Left ventricle myocardium inferior (tissue), 1 donor: ENCODE data around the gene MCC. TPM values are rescaled to one million over a fixed set of nuclear protein-coding genes. Genes with fewer than 3 reads are reported as not detected.

Experiments
- DNase-seq: peaks from one replicate; pipeline ENCODE4 v3.0.0-alpha.2; 2020
- H3K27ac ChIP-seq: fragments of 200-600 bp; replicated peaks from 2 replicates; pipeline ENCODE4 v1.8.0; 2021
- H3K27me3 ChIP-seq: fragments of 200-600 bp; 2 replicates; pipeline ENCODE4 v1.8.0; 2021; ENCODE audit warnings: low read depth
- H3K36me3 ChIP-seq: fragments of 200-600 bp; 2 replicates; pipeline ENCODE4 v1.8.0; 2021
- H3K4me1 ChIP-seq: fragments of 200-600 bp; 2 replicates; pipeline ENCODE4 v1.8.0; 2021
- H3K4me3 ChIP-seq: fragments of 200-600 bp; 2 replicates; pipeline ENCODE4 v1.8.0; 2021; ENCODE audit warnings: mild to moderate bottlenecking, moderate library complexity
- H3K9me3 ChIP-seq: fragments of 200-600 bp; replicated peaks from 2 replicates; pipeline ENCODE4 v1.8.0; 2021
- intact Hi-C: fragments of 100-400 bp; cut with micrococcal nuclease; formaldehyde crosslinking; loops from one replicate; pipeline ENCODE4 v1.11.0; 2022
- total RNA-seq: library from RNA; stranded (reverse); fragmentation: NEBNext Ultra II Directional; extraction: Animal tissue kit (Norgen Biotek cat#: 25700); gene quantifications from one replicate; pipeline ENCODE4 v1.2.1, GENCODE V29; 2021
- TF ChIP-seq, protein P1 (sequence below): fragments of 200-600 bp; IDR thresholded peaks from 2 replicates; pipeline ENCODE4 v1.8.0; 2021; ENCODE audit warnings: antibody characterized with exemption, mild to moderate bottlenecking, borderline replicate concordance
- donor health status: DM: no; HTN: yes; CAD: no; lungs with severe emphysema.

Gene MCC
- total RNA-seq, 1 donor from 2014 or later = 31.6 TPM

DNA sequence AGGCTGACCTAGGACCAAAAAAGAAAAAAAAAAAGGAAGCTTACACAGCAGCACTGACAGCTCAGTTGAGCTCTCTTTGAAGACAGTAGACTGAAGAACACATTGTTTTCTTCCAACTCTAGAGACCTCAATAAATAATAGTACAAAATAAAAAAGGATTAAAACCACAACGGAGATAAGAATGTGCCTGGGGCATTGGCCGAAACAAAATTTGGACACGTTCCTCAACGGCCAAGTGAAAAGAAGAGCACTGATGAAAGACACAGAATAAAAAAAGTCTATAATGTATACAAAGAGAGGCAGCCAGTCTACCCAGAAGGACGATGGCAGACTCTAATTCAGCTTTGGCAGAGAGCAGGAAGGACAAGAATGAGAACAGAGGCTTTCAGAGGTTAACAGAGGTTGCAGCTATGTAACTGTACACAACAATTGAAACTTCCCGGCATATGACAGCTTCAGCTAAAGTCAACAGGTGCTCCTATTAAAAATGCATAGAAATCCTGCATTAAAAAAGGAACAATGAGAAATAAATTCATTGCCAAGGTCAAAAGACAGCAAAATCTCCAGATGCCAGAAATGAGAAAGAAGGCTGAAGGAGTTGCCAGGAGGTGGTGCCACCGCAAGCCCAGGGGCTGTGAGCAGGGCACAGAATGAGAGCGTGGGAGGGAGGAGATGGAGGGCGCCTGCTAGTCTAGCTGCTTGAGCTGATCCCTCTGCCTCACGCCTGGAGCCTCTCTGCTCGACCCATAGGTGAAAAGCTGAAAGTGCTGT is 397.7 kb downstream of the MCC start:
- DNase-seq = no peak
- H3K36me3 ChIP-seq = no peaks in the 10 kb centered on the region
- TF ChIP-seq, protein P1, sequence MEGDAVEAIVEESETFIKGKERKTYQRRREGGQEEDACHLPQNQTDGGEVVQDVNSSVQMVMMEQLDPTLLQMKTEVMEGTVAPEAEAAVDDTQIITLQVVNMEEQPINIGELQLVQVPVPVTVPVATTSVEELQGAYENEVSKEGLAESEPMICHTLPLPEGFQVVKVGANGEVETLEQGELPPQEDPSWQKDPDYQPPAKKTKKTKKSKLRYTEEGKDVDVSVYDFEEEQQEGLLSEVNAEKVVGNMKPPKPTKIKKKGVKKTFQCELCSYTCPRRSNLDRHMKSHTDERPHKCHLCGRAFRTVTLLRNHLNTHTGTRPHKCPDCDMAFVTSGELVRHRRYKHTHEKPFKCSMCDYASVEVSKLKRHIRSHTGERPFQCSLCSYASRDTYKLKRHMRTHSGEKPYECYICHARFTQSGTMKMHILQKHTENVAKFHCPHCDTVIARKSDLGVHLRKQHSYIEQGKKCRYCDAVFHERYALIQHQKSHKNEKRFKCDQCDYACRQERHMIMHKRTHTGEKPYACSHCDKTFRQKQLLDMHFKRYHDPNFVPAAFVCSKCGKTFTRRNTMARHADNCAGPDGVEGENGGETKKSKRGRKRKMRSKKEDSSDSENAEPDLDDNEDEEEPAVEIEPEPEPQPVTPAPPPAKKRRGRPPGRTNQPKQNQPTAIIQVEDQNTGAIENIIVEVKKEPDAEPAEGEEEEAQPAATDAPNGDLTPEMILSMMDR = no peak
- no peaks in the 10 kb centered on the region for H3K27me3 ChIP-seq
- intact Hi-C loops = no loop called here
- H3K9me3 ChIP-seq = no peaks in the 10 kb centered on the region
- peak overlapping the region; percentile 28 for H3K4me3 ChIP-seq
- H3K27ac ChIP-seq = peak overlapping the region; percentile 69
- H3K4me1 ChIP-seq = peaks cover 81% of the 10 kb centered on the region

DNA sequence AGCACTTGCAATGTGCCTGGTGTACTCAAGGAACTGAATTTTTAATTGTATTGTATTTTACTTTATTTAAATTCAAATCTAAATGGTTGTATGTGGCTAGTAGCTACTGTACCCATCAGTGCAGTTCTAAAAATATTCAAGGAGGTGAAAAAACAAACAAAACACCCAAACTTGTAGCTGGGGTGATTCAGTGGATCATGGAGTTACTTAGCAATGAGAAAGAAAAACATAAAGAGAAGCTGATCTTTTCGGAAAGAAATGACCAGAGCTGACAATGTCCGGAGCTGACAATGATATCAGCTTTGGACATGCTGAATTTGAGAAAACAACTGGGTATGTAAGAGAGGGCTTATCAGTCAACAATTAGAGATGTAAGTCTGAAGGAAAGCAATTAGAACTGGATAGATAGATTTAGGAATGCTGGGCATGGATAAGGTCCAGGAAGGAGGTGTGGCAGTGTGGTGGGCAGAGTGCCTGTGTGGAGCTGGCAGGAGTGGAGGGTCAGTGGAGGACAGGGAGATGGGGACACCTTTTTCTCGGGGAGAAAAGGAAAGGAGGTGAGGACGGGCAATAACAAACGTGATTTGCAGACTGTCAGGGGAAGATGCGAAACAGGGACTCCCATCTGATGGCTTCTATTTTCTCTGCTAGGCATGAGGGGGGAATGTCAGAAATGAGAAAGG is 398.5 kb downstream of the MCC start:
- Histone ChIP-seq H3K27ac (peak overlapping the region; percentile 69), H3K4me1 (peaks cover 88% of the 10 kb centered on the region), H3K9me3 (no peaks in the 10 kb centered on the region), H3K36me3 (no peaks in the 10 kb centered on the region), H3K27me3 (no peaks in the 10 kb centered on the region), H3K4me3 (peak overlapping the region; percentile 28)
- DNase-seq = peak; percentile 49
- TF ChIP-seq, protein P1 = no peak
- intact Hi-C loops = no loop called here

DNA sequence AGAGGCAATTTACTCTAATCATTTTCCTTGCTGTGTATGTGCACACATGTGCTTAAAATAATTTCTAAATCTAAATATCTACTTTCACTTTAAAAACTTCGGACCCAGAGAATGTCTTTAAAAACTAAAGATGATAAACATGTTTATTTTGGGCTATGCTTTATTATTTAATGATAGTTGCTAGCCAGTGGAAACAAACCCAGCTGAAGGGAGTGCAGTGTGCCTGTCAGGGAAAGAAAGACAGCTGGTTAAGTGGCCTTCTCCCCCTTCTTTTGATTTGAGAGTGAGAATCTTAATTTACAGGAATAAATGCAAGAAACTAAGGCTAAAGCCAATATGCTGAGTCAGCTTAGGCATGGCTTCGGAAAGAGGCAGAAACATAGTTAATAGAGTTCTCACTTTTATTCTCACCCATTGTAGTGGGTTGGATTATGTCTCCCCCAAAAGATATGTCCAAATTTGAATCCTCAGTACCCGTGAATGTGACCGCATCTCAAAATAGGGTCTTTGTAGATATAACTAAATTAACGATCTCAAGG is 400.2 kb downstream of the MCC start:
- peak overlapping the region; percentile 69 for H3K27ac ChIP-seq
- H3K4me3 ChIP-seq = no peak overlapping the region
- peaks cover 87% of the 10 kb centered on the region for H3K4me1 ChIP-seq
- TF ChIP-seq, protein P1 = no peak
- intact Hi-C loops = no loop called here
- DNase-seq = no peak
- H3K36me3 ChIP-seq = peaks cover 6% of the 10 kb centered on the region
- no peaks in the 10 kb centered on the region for H3K9me3 ChIP-seq
- H3K27me3 ChIP-seq = no peaks in the 10 kb centered on the region

DNA sequence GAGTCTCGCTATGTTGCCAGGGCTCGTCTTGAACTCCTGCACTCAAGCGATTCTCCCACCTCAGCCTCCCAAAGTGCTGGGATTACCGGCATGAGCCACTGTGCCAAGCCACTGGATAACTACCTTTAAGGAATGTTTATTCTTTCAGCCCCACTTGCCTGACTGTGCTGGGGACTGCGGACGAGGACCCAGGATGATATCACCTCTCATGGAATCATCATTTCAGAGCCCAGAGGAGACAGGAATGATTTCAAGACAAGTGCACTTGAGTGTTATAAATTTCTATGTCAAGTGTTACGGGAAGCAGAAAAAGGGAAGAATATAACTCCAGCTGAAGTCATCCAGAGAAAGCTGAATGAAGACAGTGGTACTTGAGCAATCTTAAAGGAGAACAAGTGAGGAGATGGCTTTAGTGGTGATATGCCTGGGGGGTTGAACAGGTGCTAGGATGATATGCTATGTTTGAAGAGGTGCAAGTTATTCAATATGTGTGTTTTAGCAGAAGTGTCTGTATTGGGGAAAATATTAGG is 402.3 kb downstream of the MCC start:
- Histone ChIP-seq H3K9me3 (no peaks in the 10 kb centered on the region), H3K36me3 (peaks cover 27% of the 10 kb centered on the region), H3K27ac (peak overlapping the region; percentile 69), H3K4me3 (no peak overlapping the region), H3K27me3 (no peaks in the 10 kb centered on the region), H3K4me1 (peaks cover 85% of the 10 kb centered on the region)
- TF ChIP-seq, protein P1 = no peak
- intact Hi-C loops = no loop called here
- no peak for DNase-seq

DNA sequence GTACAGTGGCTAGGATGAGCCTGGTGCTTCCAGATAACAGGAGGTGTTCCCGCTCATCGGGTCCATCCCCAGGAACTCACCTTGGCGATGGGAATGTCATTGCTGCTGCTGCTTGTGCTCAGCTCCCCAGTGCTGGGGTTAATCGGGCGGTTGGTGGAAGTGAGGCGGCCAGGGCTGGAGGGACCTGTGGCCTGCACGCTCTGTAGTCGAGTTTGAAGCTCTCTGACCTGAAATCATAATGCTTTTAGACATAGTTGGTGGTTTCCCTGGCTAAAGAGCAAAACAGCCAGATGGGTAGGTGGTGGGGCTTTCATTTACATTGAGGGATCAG is 403.2 kb downstream of the MCC start:
- Histone ChIP-seq H3K4me1 (peaks cover 76% of the 10 kb centered on the region), H3K9me3 (no peaks in the 10 kb centered on the region), H3K27ac (peak overlapping the region; percentile 45), H3K27me3 (no peaks in the 10 kb centered on the region), H3K36me3 (peaks cover 35% of the 10 kb centered on the region), H3K4me3 (no peak overlapping the region)
- DNase-seq = no peak
- intact Hi-C loops = no loop called here
- TF ChIP-seq, protein P1 = no peak
